Motor neuron (in vitro differentiated cells): Measurements from ENCODE around the gene UBE2J2. TPM values are rescaled to one million over a fixed set of nuclear protein-coding genes. Genes with fewer than 3 reads are reported as not detected.

Experiments
- ATAC-seq, 8 experiments: fragments of 200-7000 bp; cut with Tn5 transposase; replicated peaks in 6 of 8; 2 replicates each; pipeline ENCODE4 v1.8.0; 2021; ENCODE audit warnings: mild to moderate bottlenecking in 8 of 8, moderate library complexity in 8 of 8
- H3K27ac ChIP-seq, 2 donors: fragments of 250-450 bp; sonication (Bioruptor Pico); 2 replicates each; pipeline ENCODE4 v1.9.0; 2021; ENCODE audit warnings: antibody characterized with exemption in 2 of 2, mild to moderate bottlenecking in 2 of 2, moderate library complexity in 1 of 2
- H3K4me1 ChIP-seq, 2 donors: fragments of 250-450 bp; sonication (Bioruptor Pico); replicated peaks in 1 of 2; 2 replicates each; pipeline ENCODE4 v1.6.1; 2021; ENCODE audit warnings: antibody characterized with exemption in 2 of 2, mild to moderate bottlenecking in 2 of 2, moderate library complexity in 1 of 2
- H3K4me3 ChIP-seq, 5 donors: fragments of 250-450 bp; sonication (Bioruptor Pico); 2 replicates each; pipeline ENCODE4 v1.9.0; 2021; ENCODE audit warnings: antibody characterized with exemption in 5 of 5, mild to moderate bottlenecking in 5 of 5, moderate library complexity in 4 of 5
- whole genome bisulfite sequencing, 10 experiments: fragments of 450-650 bp; shearing (Covaris generic); methylation state at CpG; one replicate each; pipeline ENCODE4 v1.0.0; 2022; 5-methylcytosine and 5-hydroxymethylcytosine counted together
- in situ Hi-C, 9 experiments: fragments of 400-800 bp; cut with MboI; loops; one replicate each; pipeline ENCODE4 v1.15.0; 2021; ENCODE audit warnings: low sequenced_read_pairs in 9 of 9, low pct_unique_long_range_greater_than_20kb in 2 of 9; ENCODE audit not compliant: unreplicated experiment in 9 of 9
- total RNA-seq, 8 experiments: library from RNA; unstranded; fragments of 300-600 nt; gene quantifications; 2 replicates each; pipeline versions ENCODE4 v1.2.3 to v1.2.4, GENCODE V29; 2022

The UBE2J2 gene
- total RNA-seq, 8 experiments from 2014 or later = 34.4 to 62.7 (median 46.5) TPM

- peak in 5 of 8 experiments; percentile 4 to 43 (median 12) for ATAC-seq
- 0 to 53% (median 18%) methylated on average over 3 to 8 of the region's 15 CpGs; no CpG with 5 or more reads in 6 of the 10 experiments for WGBS, 10 experiments
- Histone ChIP-seq H3K4me3 (no peak overlapping the region), H3K4me1 (peaks cover 15 to 18% of the 10 kb centered on the region in 2 donors), H3K27ac (no peak overlapping the region)
- in situ Hi-C loops = no loop called here
Observed at GRCh38 chr1:1290238-1290731, 16.6 kb upstream of the UBE2J2 start.

GRCh38 chr1:1287288-1288110 lies 13.8 kb upstream of the UBE2J2 start:
- in situ Hi-C loops = no loop called here
- peaks cover 15 to 18% of the 10 kb centered on the region in 2 donors for H3K4me1 ChIP-seq
- 60 to 80% (median 68%) methylated on average over 1 to 21 of the region's 46 CpGs; no CpG with 5 or more reads in 6 of the 10 experiments for WGBS, 10 experiments

DNA sequence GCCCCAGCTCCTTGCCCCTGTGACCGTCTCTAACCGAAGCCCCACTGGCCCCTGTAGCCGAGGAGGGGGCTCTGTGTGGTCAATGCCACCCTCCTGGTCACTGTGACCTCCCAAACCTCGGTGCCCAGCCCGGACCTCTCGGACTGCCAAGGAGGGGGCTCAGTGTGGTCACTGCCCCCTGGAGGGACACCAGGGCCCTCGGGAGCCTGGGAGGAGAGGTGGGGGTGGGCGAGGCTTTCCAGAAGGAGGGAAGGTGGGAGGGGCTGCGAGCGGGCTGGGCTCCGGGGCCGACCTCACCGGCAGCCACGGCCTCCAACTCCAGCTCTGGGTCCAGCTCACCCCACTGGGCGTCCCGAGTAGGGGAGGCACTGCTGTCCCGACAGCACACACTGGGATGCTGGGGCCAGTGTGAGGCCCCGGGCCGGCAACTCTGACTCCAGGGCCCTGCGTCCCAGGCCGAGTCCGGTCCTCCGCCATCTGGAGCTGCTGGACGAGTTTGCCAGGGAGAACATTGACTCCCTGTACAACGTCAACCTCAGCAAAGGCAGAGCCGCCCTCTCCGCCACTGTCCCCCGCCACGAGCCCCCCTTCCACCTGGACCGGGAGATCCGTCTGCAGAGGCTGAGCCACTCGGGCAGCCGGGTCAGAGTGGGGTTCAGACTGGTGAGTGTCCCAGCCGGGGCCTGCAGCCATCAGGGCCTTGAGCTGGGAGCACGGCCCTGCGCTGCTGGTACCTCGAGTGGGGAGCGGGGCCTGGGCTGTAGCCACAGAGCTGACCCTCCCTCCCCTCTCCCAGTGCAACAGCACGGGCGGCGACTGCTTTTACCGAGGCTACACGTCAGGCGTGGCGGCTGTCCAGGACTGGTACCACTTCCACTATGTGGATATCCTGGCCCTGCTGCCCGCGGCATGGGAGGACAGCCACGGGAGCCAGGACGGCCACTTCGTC lies 12.9 kb upstream of the UBE2J2 start:
- in situ Hi-C loops = no loop called here
- ATAC-seq = no peak
- Histone ChIP-seq H3K27ac (no peak overlapping the region), H3K4me1 (peaks cover 7 to 13% of the 10 kb centered on the region in 2 donors), H3K4me3 (no peak overlapping the region)
- 7 to 59% (median 46%) methylated on average over 3 to 21 of the region's 50 CpGs; no CpG with 5 or more reads in 6 of the 10 experiments for WGBS, 10 experiments

More at GRCh38 chr1:1287288-1288110, 13.8 kb upstream of the UBE2J2 start:
- Histone ChIP-seq H3K27ac (no peak overlapping the region), H3K4me3 (no peak overlapping the region)
- no peak for ATAC-seq

GRCh38 chr1:1285611-1286311 lies 12.1 kb upstream of the UBE2J2 start:
- 41 to 58% methylated on average over 4 to 19 of the region's 37 CpGs; no CpG with 5 or more reads in 8 of the 10 experiments for WGBS, 10 experiments
- Histone ChIP-seq H3K4me3 (no peak overlapping the region), H3K27ac (no peak overlapping the region), H3K4me1 (peaks cover 0 to 4% of the 10 kb centered on the region in 2 donors)
- peak in 3 of 8 experiments; percentile 3 to 7 (median 4) for ATAC-seq
- in situ Hi-C loops = no loop called here

DNA sequence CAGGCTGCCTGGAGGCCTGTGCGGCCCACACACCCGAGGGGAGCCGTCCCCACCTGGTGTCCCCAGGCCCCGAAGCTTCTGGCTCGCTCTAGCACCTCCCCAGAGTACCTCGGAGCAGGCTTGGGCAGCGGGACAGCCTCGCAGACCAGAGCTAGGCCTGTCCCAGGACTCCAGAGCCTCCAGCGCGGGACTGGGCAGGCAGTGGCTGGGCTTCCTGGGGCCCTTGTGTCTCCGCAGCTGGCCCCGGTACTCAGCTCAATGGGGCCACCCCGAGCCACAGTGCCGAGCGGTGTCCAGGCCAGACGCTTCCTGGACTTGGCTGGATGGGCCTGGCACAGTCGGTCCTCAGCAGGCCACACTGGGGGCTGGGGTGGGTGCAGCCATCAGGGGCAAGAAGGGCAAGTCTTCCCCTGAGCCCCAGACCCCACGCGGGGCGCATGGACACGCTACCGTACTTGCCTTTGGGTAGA lies 11.5 kb upstream of the UBE2J2 start:
- ATAC-seq = peak in 2 of 8 experiments; percentile 1 to 7
- H3K27ac ChIP-seq = no peak overlapping the region
- H3K4me1 ChIP-seq = no peaks in the 10 kb centered on the region
- WGBS, 10 experiments = 61 to 77% (median 68%) methylated on average over 6 to 11 of the region's 22 CpGs; no CpG with 5 or more reads in 7 of the 10 experiments
- in situ Hi-C loops = no loop called here
- H3K4me3 ChIP-seq = no peak overlapping the region

DNA sequence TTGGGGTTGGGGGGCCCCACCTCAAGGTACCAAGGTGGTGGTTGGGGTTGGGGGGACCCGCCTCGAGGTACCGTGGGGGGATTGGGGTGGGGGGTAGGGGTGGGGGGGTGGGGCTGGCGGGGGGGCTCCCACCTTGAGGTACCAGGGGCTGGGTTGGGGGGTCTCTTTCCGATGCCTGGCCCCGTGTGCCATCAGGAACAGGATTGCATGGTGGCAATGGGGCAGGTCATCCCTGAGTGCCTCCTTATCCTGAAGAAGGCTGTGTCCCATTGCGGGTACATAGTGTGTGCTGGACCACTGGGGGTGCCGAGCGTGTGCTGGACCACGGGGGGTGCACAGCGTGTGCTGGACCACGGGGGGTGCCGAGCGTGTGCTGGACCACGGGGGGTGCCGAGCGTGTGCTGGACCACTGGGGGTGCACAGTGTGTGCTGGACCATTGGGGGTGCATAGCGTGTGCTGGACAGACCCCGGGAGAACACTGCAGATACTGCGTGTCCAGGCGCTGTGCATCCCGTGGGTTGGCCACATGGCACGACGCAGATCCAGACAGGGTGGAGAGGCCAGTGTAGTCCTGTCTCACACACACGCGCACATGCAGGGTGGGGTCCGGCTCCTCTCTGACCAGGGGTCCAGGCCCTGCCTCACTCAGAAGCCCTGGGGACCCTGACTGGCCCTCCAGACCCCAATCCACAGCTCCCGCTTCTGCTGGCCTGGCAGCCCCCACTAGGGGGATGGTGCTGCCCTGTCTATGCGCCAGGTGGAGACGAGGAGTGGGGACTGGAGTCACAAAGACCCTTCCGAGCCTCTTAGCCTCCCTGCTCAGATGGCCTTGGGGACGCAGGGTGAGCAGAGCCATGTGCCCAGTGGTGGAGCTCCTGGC lies 10.8 kb upstream of the UBE2J2 start:
- in situ Hi-C loops = no loop called here
- H3K27ac ChIP-seq = no peak overlapping the region
- ATAC-seq = peak in 3 of 8 experiments; percentile 4 to 6 (median 6)
- H3K4me1 ChIP-seq = no peaks in the 10 kb centered on the region
- no peak overlapping the region for H3K4me3 ChIP-seq
- WGBS, 10 experiments = 85 to 100% (median 100%) methylated on average over 2 to 8 of the region's 32 CpGs; no CpG with 5 or more reads in 7 of the 10 experiments

- ATAC-seq = peak in 3 of 8 experiments; percentile 49 to 74 (median 66)
- no peaks in the 10 kb centered on the region for H3K4me1 ChIP-seq
- in situ Hi-C loops = no loop called here
- H3K27ac ChIP-seq = no peak overlapping the region
- no peak overlapping the region for H3K4me3 ChIP-seq
- WGBS, 10 experiments = 0 to 40% (median 17%) methylated on average over 1 of the region's 9 CpGs; no CpG with 5 or more reads in 7 of the 10 experiments
Observed at GRCh38 chr1:1283821-1284220, 10.2 kb upstream of the UBE2J2 start.

DNA sequence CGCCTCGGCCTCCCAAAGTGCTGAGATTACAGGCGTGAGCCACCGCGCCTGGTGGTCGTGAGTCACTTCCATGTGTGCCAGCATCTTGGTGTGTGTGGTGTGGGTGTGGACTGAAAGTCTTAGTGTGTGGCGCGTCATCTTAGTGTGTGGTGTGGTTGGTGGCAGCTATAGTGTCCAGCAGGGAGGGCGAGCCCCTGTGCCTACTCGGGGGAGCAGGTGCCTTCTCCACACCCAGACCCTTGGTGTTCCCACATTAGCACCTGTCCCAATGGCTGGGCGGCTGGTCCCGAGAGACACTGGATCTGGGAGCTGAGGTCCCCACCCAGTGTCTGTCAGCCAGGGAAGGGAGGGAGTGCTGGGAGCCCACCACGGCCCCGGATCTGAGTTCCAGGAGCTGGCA lies 9.3 kb upstream of the UBE2J2 start:
- Histone ChIP-seq H3K27ac (no peak overlapping the region), H3K4me1 (no peaks in the 10 kb centered on the region), H3K4me3 (no peak overlapping the region)
- WGBS, 10 experiments = 40 to 93% (median 80%) methylated on average over 2 to 9 of the region's 14 CpGs; no CpG with 5 or more reads in 4 of the 10 experiments
- peak in 1 of 8 experiments; percentile 5 for ATAC-seq
- in situ Hi-C loops = no loop called here

DNA sequence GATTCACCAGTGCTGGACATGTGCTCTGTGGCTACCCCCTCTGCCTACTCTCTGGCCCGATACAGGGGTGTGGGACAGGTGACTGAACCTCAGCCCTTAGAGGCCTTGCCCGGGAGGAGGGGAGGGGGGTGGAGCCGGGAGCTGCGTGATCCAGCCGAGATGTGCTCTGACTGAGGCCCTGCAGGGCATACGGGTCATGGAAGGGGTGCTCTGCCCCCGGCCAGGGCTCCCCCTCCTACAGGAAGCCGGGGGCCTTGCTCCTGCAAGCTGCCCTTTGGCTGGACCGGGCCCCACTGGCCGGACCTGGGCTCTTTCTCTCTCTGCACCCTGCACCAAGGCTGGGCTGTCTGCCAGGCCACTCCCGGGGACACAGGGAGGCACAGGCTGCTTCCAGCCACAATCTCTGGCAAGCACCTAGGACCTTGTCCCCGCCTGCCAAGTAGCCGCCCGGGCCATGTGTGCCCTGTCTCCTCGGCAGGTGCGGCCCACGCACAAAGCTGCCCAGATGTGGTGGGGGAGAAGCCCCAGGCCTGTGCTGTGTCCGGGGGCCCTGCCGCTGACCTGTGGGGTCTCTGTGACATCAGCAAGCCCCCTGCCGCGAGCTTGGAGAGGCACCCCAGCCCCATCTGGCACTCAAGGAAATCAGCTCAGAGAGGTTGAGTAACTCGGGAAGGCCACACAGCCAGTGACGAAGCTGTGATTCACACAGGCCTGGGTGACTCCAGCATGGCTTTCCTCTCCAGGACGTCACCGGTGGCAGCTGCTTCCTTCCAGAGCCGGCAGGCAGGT lies 8.1 kb upstream of the UBE2J2 start:
- ATAC-seq = peak; percentile 6 to 58 (median 22)
- in situ Hi-C loops = no loop called here
- H3K4me1 ChIP-seq = no peaks in the 10 kb centered on the region
- H3K27ac ChIP-seq = no peak overlapping the region
- 20 to 74% (median 69%) methylated on average over 2 to 13 of the region's 26 CpGs; no CpG with 5 or more reads in 5 of the 10 experiments for WGBS, 10 experiments
- no peak overlapping the region for H3K4me3 ChIP-seq

GRCh38 chr1:1280782-1281481 lies 7.3 kb upstream of the UBE2J2 start:
- Histone ChIP-seq H3K27ac (no peak overlapping the region), H3K4me3 (no peak overlapping the region), H3K4me1 (no peaks in the 10 kb centered on the region)
- in situ Hi-C loops = no loop called here
- 71 to 100% (median 77%) methylated on average over 1 to 6 of the region's 21 CpGs; no CpG with 5 or more reads in 6 of the 10 experiments for WGBS, 10 experiments
- peak in 3 of 8 experiments; percentile 2 to 9 (median 9) for ATAC-seq
